Measurements from ENCODE around the gene RXRA. TPM values are rescaled to one million over a fixed set of nuclear protein-coding genes. Genes with fewer than 3 reads are reported as not detected.

Gene RXRA
- total RNA-seq, 1 experiment from 2014 or later = 29.9 TPM

GRCh38 chr9:134431626-134432025 lies 105.4 kb downstream of the RXRA start:
- H3K14ac ChIP-seq (ENCODE audit: insufficient read depth, low read length) = no peak overlapping the region
- no peak overlapping the region for H2AFZ ChIP-seq (ENCODE audit: low read length)
- H3K9me3 ChIP-seq (ENCODE audit: control insufficient read depth, low read depth, low read length) = no peaks in the 10 kb centered on the region
- H3K56ac ChIP-seq (ENCODE audit: insufficient read length, low read depth, low read length) = no peak overlapping the region
- H2AK5ac ChIP-seq (ENCODE audit: insufficient read length, low read length) = no peak overlapping the region
- H3K27ac Mint-ChIP-seq = no peak overlapping the region
- no peaks in the 10 kb centered on the region for H3K4me1 ChIP-seq (ENCODE audit: insufficient read depth, low read length)
- no peak overlapping the region for H3K18ac ChIP-seq (ENCODE audit: insufficient read length, low read depth, low read length)
- H3K4me2 ChIP-seq (ENCODE audit: insufficient read depth, insufficient read length, low read length) = no peak overlapping the region
- no peak overlapping the region for H2BK15ac ChIP-seq (ENCODE audit: low read depth, low read length)
- no peak overlapping the region for H2BK20ac ChIP-seq (ENCODE audit: low read depth, low read length, poor library complexity, severe bottlenecking)
- no peak overlapping the region for H2BK12ac ChIP-seq (ENCODE audit: insufficient read length, low read depth, low read length)
- no peak overlapping the region for H2BK120ac ChIP-seq (ENCODE audit: low read depth, low read length, poor library complexity, severe bottlenecking)
- H2BK5ac ChIP-seq (ENCODE audit: insufficient read length, low read length) = no peak overlapping the region
- H4K91ac ChIP-seq (ENCODE audit: insufficient read length, low read depth, low read length) = no peak overlapping the region
- H4K5ac ChIP-seq (ENCODE audit: insufficient read length, low read depth, low read length) = no peak overlapping the region
- no peaks in the 10 kb centered on the region for H3K23me2 ChIP-seq (ENCODE audit: insufficient read length, low read depth, low read length, poor library complexity, severe bottlenecking)
- H3T11ph ChIP-seq (ENCODE audit: low read length) = no peak overlapping the region
- H3K79me1 ChIP-seq (ENCODE audit: insufficient read depth, low read depth, low read length, poor library complexity, severe bottlenecking) = no peaks in the 10 kb centered on the region
- no peak overlapping the region for H3K9ac ChIP-seq (ENCODE audit: extremely low read depth, insufficient read length, low read length)
- peaks cover 0 to 13% (median 10%) of the 10 kb centered on the region in 3 experiments; a peak in 4 of 7 replicates for H3K36me3 Mint-ChIP-seq (ENCODE audit: insufficient read depth in 1 of 3, low read depth in 3 of 3)
- no peak overlapping the region for H4K8ac ChIP-seq (replicated peaks; ENCODE audit: insufficient read length, low read depth, low read length)
- H3K23ac ChIP-seq (ENCODE audit: insufficient read length, low read depth, low read length) = no peak overlapping the region
- H3K79me2 ChIP-seq (ENCODE audit: insufficient read depth, low read length) = no peaks in the 10 kb centered on the region
- H4K20me1 ChIP-seq (ENCODE audit: control insufficient read depth, insufficient read depth, insufficient read length) = no peaks in the 10 kb centered on the region
- TF ChIP-seq, protein P1, sequence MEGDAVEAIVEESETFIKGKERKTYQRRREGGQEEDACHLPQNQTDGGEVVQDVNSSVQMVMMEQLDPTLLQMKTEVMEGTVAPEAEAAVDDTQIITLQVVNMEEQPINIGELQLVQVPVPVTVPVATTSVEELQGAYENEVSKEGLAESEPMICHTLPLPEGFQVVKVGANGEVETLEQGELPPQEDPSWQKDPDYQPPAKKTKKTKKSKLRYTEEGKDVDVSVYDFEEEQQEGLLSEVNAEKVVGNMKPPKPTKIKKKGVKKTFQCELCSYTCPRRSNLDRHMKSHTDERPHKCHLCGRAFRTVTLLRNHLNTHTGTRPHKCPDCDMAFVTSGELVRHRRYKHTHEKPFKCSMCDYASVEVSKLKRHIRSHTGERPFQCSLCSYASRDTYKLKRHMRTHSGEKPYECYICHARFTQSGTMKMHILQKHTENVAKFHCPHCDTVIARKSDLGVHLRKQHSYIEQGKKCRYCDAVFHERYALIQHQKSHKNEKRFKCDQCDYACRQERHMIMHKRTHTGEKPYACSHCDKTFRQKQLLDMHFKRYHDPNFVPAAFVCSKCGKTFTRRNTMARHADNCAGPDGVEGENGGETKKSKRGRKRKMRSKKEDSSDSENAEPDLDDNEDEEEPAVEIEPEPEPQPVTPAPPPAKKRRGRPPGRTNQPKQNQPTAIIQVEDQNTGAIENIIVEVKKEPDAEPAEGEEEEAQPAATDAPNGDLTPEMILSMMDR (conservative IDR thresholded peaks at IDR 0.05) = no peak
- no peak overlapping the region for H3K4me3 Mint-ChIP-seq
- 0 out of 4 replicates have a peak, but pooled peaks cover 0 to 3% of the 10 kb centered on the region in 2 experiments for H3K4me1 Mint-ChIP-seq
- H3K27me3 ChIP-seq (ENCODE audit: insufficient read depth, low read length) = no peaks in the 10 kb centered on the region
- H3K27ac ChIP-seq (ENCODE audit: insufficient read length, low read depth, low read length) = no peak overlapping the region
- no peak for DNase-seq
- H3K4ac ChIP-seq (ENCODE audit: low read depth, low read length) = no peak overlapping the region
- H3K27me3 Mint-ChIP-seq (ENCODE audit: low read depth) = no peaks in the 10 kb centered on the region
- no peaks in the 10 kb centered on the region for H3K9me3 Mint-ChIP-seq
- no CpG with 5 or more reads among the region's 16 CpGs for WGBS (ENCODE audit: extremely low coverage, insufficient read length, low lambda C conversion rate)
